Measurements from ENCODE around the gene TRIM4.
"Not testable (repeated sequence)": the region's sequence is repeated elsewhere in the genome, so short reads cannot be mapped to it uniquely, and the experiment has no call there.

TRIM4 gene

DNA sequence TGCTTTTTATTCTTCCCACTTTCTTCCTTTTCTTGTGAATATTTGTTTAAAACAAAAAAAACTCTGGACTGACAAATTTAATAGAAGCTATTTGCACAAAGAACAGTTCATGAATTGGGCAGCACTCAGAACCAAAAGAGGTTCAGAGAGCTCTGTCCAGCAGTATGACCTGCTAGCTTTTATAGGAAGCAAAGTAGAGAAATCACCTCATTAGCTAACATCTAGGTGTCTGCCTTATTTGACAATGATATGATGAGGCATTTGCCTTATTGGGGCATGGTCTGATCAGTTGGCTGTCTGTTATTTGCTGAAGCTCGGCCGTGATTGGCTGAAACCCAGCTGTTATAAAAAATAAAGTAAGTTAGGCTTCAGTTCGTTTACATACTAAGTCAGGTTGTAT, 819 bp upstream of the TRIM4 start:
- DNase-seq (ENCODE audit: low read depth in 3 of 3, low spot score in 1 of 3), result no peak

DNA sequence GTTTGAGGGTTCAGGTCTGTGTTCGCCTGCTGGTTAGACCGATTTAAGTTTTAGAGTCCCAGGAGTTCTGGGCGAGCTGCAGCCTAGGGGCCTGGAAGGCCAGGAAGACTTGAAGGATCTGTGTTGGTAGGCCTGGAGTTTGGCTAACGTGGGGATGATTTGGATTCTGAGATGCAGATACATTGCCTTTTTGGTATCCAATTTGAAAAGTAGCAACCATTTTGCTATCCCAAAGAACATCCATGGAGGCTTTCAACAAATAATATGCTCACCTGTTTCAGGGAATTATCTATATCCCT, 433 bp upstream of the TRIM4 start:
- DNase-seq (ENCODE audit: low read depth in 3 of 3, low spot score in 1 of 3), result no peak

DNA sequence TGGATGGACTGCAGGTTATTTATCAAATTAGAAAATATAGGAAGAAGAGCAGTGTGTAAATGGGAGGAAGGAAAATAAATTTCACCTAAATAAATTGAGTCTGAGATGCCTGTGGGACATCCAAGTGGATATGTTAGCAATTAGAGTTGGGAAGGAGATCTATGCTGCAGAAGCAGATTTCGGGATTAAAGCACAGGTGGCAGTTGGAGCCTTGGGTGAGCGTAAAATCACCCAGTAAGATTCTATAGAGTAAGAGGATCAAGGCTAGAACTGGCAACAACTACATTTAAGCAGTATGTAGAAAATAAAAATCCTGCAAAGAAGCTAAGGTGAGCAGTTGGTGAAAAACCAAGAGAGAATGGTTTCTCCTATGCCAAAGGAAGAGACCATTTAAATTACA, 8.4 kb downstream of the TRIM4 start:
- DNase-seq (ENCODE audit: low read depth in 3 of 3, low spot score in 1 of 3), result no peak

- no peak for DNase-seq (ENCODE audit: low read depth in 3 of 3, low spot score in 1 of 3)
Measured at GRCh38 chr7:99901581-99901980, 17.7 kb downstream of the TRIM4 start.

DNA sequence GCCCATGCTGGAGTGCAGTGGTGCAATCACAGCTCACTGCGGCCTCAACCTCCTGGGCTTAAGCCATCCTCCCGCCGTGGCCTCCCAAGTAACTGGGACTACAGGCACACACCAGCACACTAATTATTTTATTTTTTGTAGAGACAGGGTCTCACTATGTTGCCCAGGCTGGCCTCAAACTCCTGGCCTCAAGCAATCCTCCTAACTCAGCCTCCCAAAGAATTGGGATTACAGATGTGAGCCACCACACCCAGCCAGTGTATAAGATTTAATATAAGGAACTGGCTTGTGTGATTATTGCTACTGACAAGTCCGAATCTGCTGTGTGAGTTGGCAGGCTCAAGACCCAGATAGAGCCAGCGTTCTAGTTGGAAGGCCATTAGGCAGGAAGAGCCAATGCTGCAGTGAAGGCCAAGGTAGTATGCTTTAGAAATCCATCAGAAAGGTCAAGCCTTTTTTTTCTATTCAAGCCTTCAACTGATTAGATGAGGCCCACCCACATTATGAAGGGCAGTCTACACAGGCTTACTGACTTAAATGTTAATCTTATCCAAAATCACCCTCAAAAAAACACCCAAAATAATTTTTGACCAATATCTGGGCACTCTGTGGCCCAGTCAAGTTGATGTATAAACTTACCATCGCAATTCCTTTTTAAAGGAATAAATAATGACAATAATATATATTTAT, 19.4 kb downstream of the TRIM4 start:
- no peak for DNase-seq (ENCODE audit: low read depth in 3 of 3, low spot score in 1 of 3)

DNA sequence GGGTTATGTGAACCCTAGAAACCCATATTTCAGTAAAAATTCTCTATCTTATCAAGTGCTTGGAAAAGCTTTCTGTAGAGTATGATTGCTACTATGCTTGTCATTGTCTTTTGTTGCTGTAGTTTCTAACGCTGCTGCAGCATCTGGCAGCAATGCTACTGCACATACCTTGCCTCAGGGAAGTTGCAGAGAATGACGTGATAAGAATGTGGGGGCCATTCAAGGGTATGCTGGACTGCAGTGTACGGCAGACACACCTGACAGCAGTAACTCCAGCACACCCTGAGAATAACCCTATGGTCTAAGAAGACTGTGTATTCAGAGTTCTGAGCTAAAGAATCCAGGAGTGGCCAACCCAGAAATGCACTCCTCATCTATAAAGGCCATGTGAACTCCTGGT, 20.5 kb downstream of the TRIM4 start:
- DNase-seq (ENCODE audit: low read depth in 3 of 3, low spot score in 1 of 3), result no peak

GRCh38 chr7:99898023-99898357, 21.3 kb downstream of the TRIM4 start:
- no peak for DNase-seq (ENCODE audit: low read depth in 3 of 3, low spot score in 1 of 3)

DNA sequence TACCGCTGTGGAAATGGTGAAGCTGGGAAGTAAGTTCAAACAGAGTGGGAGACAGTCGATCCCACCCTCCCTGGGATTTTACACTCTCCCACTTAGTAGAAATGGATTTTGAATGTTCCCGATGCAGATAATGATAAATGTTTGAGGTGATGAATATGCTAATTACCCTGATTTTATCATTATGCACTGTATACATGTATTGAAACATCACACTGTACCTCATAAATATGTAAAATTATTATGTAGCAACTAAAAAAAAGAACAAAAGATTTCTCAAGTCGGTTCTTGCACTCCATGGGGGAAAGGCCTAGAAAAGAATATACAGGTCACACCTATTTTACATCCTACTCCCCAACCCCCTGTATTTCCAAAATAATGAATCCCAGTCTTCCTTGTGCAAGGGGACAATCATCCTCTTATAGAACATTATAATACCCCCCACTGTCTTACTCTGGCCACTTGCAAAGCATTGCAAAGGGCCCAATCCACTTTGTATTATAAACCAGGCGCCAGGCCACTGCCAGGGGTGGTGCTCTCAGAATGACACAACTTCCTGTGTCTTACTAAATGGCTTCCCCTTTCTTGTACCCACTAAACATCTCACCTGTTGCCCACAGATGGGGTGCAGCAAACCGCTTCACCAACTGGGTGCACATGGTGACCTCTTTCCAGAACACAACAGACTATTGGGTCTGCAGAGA, 21.9 kb downstream of the TRIM4 start:
- DNase-seq (ENCODE audit: low read depth in 3 of 3, low spot score in 1 of 3), result no peak

DNA sequence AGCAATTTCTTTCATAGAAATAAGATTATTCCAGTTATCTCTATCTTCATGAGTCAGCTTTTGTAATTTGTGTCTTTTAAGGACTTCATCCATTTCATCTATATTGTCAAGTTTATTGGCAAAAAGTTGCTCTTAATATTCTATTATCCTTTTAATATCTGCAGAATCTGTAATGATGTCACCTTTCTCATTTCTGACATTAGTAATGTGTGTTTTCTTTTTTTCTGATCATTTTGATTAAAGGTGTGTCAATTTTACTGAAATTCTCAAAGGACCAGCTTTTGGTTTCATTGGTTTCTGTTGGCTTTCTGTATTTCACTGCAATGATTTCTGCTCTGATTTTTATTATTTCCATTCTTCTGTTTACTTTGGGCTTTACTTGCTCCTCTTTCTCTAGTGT, 24.6 kb downstream of the TRIM4 start:
- DNase-seq (ENCODE audit: low read depth in 3 of 3, low spot score in 1 of 3), result no peak

DNA sequence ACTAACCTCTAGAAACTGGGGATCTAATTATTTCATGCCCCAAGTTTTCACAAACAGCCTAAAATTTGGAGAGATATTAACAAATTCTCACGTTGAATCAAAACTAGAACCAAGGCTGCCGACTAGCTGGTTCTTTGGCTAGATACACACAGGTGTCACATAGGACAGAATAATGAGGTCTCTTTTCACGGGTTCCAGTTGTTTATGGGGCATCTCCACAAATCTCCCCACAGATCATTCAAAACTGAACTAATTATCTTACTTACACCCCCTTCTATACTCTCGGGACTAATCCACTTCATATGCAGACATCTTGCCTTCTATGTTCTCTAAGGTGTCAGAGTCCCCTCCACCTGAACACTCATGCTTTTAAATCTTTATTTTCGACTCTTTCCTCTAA, 26.1 kb downstream of the TRIM4 start:
- DNase-seq (ENCODE audit: low read depth in 3 of 3, low spot score in 1 of 3), result no peak

DNA sequence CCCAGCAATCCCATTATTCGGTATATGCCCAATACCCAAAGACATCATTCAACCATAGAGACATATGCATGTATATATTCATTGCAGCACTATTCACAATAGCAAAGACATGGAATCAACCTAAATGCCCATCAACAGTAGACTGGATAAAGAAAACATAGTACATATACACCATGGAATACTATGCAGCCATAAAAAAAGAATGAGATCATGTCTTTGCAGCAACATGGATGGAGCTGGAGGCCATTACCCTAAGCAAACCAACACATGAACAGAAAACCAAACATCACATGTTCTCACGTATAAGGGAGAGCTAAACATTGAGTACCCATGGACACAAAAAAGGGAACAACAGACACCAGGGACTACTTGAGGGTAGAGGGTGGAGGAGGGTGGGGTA, 29.0 kb downstream of the TRIM4 start:
- not testable (repeated sequence) for DNase-seq (ENCODE audit: low read depth in 3 of 3, low spot score in 1 of 3)

GRCh38 chr7:99888366-99888765, 31.0 kb downstream of the TRIM4 start:
- not testable (repeated sequence) for DNase-seq (ENCODE audit: low read depth in 3 of 3, low spot score in 1 of 3)

DNA sequence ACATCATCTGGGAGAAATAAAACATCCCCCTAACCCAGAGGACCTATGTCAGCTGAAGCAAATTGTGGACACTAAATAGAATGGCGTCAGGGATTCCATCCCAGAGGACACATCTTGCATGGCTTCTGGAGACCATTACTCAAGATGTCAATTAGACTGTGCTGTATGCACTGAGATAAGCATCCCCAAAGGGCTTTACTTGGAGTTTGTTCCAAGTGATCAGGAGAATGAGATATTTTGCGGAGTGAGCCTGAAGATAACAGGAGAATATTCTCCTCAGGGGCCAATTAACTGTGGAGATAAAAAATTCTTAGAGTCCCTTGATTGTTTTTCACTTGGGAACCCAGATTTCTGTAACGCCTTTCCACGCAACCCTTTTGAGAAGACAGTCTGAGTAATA, 38.0 kb downstream of the TRIM4 start:
- DNase-seq (ENCODE audit: low read depth in 3 of 3, low spot score in 1 of 3), result no peak

DNA sequence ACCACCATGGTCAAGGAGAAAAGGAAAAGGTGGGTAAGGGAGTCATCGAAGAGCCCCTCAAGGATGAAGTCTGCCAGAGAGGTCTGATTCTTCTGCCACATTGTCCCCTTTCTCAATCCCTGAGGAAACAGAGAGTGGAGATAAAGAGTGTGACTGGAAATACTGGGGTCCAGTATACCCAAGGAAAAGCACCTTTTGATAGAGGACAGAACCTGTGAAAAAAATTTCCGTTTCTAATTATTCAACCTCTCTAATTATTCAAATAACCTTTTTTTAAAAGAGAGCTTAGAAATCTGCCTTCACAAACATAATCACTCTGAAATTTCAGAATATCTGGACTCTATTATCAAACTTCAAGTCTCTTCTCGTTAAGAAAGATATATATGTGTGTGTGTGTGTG, 42.4 kb downstream of the TRIM4 start, which contains the start of gene OR2AE1:
Gene OR2AE1, minus strand, starts transcription at position 101 of the 400 bp plus-strand sequence. Its CDS starts 0 bp downstream, at position 101.
- DNase-seq (ENCODE audit: low read depth in 3 of 3, low spot score in 1 of 3), result no peak

DNA sequence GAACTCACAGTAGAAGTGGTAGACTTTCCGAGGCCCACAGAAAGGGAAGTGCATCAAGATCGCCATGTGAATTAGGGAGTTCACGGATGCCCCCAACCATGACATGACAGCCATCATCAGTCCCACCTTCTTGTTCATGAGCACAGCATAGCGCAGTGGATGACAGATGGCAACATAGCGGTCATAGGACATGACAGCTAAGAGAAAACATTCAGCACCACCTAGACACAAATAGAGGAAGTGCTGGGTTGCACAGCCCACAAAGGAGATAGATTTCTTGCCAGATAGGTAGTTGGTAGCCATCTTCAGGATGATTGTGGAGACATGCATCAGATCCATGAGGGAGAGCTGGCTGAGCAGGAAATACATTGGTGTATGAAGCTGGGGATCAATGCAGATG, 42.8 kb downstream of the TRIM4 start:
- DNase-seq (ENCODE audit: low read depth in 3 of 3, low spot score in 1 of 3), result no peak

- DNase-seq (ENCODE audit: low read depth in 3 of 3, low spot score in 1 of 3), result no peak
Measured at GRCh38 chr7:99868246-99868645, 51.1 kb downstream of the TRIM4 start.

DNA sequence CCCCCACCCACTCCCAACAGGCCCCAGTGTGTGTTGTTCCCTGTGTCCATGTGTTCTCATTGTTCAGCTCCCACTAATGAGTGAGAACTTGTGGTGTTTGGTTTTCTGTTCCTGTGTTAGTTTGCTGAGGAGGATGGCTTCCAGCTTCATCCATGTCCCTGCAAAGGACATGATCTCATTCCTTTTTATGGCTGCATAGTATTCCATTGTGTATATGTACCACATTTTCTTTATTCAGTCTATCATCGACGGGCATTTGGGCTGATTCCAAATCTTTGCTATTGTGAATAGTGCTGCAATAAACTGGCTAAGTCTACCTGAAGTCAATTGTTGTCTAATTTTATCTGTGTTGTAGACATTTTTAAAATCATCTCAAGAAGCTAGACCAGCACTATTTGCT, 51.9 kb downstream of the TRIM4 start:
- DNase-seq (ENCODE audit: low read depth in 3 of 3, low spot score in 1 of 3), result not testable (repeated sequence)

- DNase-seq (ENCODE audit: low read depth in 3 of 3, low spot score in 1 of 3), result no peak
Measured at GRCh38 chr7:99863847-99864440, 55.4 kb downstream of the TRIM4 start.

GRCh38 chr7:99860281-99861127, 58.8 kb downstream of the TRIM4 start:
- no peak for DNase-seq (ENCODE audit: low read depth in 3 of 3, low spot score in 1 of 3)

DNA sequence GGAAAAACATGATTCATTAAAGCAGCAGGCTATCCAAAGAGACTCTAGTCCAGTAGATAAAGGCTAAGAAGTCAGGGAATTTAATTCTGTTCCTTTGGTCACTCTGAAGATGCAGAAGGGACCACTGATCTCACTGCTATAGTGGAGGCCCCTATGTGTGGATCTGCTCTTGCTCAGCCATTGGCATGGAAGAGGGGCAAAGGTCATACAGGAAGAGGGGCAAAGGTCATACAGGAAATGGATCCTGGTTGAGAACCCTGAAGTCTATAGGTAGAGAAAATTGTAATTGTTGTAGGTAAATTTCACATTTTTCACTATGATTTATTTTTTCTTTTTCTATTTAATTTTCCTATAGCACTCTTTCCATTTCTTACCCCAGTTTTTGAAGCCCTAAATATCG, 64.1 kb downstream of the TRIM4 start:
- DNase-seq (ENCODE audit: low read depth in 3 of 3, low spot score in 1 of 3), result no peak

DNA sequence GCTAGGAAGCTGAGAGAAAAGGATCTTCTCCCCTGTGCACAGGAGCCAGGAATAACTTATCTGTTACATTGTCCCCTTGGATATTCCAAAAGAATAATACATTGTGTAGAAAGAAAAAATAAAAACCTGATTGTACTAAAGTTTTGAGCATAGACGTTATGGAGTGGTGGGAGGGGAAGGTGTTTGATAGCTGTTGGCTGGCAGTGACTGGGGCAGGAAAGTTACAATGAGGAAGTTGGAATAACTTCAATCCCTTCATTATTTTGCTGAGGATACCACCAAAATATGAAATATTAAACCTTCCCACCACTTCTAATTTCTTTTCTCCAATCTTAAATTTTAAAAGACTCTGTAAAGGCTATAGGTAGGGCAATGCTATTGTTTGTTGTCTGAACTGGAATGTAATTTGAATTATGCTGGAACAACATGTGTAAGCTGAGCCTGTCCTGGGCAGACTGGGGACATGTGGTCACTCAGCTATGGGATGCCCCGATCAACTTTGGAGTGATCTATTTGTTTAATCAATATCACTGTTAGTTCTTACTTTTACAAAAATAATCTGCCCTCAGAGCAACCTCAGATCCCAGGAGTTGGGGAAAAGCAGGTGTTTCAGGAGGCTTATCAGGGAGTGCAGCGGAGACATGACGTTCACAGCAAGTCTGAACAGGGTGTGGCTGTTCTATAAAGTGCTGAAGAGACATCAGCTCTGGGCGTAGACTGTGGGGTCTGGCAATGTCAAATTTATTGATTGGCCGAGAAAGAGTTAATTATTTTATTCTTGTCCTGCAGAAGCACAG, 70.7 kb downstream of the TRIM4 start:
- DNase-seq (ENCODE audit: low read depth in 3 of 3, low spot score in 1 of 3), result no peak

Data from stimulated activated CD4-positive, alpha-beta T cell treated with anti-CD3 and anti-CD28 coated beads, TNF-alpha, amount 100 ng/mL, for 1 hour (primary cell).